Stomach (tissue), 4 donors: ENCODE data around the gene TMEM144.

Source experiments
- CTCF ChIP-seq, 7 experiments: fragments of 450-650 bp in 4 of 7; fragments of 200-600 bp in 3 of 7; sonication (generic) in 3 of 7; IDR thresholded peaks; one replicate each; pipeline ENCODE4 v1.5.1; 2016 to 2019; ENCODE audit warnings: antibody characterized with exemption in 7 of 7, control low read depth in 2 of 7, mild to moderate bottlenecking in 1 of 7
- POLR2A ChIP-seq, 4 donors: fragments of 450-650 bp; IDR thresholded peaks; one replicate each; pipeline ENCODE4 v1.6.1; 2016; ENCODE audit warnings: antibody characterized with exemption in 4 of 4, control low read depth in 2 of 4, mild to moderate bottlenecking in 1 of 4, moderate library complexity in 1 of 4

GRCh38 chr4:158208963-158209640 is 1.2 kb upstream of the TMEM144 start:
- TF ChIP-seq POLR2A (IDR thresholded peaks at IDR 0.05): no peak
- no peak for TF ChIP-seq CTCF (IDR thresholded peaks at IDR 0.05)
